Osteoblast (primary cell): ENCODE measurements around the gene SMARCC2. TPM values are rescaled to one million over a fixed set of nuclear protein-coding genes. Genes with fewer than 3 reads are reported as not detected.

ENCODE experiments used
- DNase-seq: peaks from one replicate; pipeline ENCODE4 v3.0.0; 2011; ENCODE audit warnings: low spot score, mixed read lengths; ENCODE audit not compliant: insufficient read length; ENCODE audit errors: missing footprints
- H2AFZ ChIP-seq: 2 replicates; pipeline ENCODE4 v1.6.0; 2011; ENCODE audit warnings: mild to moderate bottlenecking, low read length
- H3K27ac ChIP-seq: 2 replicates; pipeline ENCODE4 v1.5.1; 2011; ENCODE audit warnings: mild to moderate bottlenecking, low read depth, low read length, moderate library complexity
- H3K27me3 ChIP-seq: 2 replicates; pipeline ENCODE4 v1.6.0; 2012; ENCODE audit warnings: mild to moderate bottlenecking, control low read depth, inconsistent platforms, low read length, moderate library complexity; ENCODE audit not compliant: insufficient read depth
- H3K36me3 ChIP-seq: 2 replicates; pipeline ENCODE4 v1.5.1; 2011; ENCODE audit warnings: mild to moderate bottlenecking, low read length, control low read depth, moderate library complexity; ENCODE audit not compliant: insufficient read depth
- H3K4me1 ChIP-seq: 2 replicates; pipeline ENCODE4 v1.5.1; 2011; ENCODE audit warnings: mild to moderate bottlenecking, low read length, control low read depth, moderate library complexity; ENCODE audit not compliant: insufficient read depth
- H3K4me2 ChIP-seq: 2 replicates; pipeline ENCODE4 v1.6.0; 2011; ENCODE audit warnings: mild to moderate bottlenecking, low read length; ENCODE audit not compliant: insufficient read depth
- H3K4me3 ChIP-seq: fragments of 200-600 bp; sonication (generic); 3 replicates; pipeline ENCODE4 v1.5.1; 2012; ENCODE audit warnings: mild to moderate bottlenecking, low read length, inconsistent platforms; ENCODE audit not compliant: insufficient read depth
- H3K79me2 ChIP-seq: 2 replicates; pipeline ENCODE4 v1.6.0; 2012; ENCODE audit warnings: mild to moderate bottlenecking, low read length, control low read depth, inconsistent platforms; ENCODE audit not compliant: insufficient read depth
- H3K9me3 ChIP-seq: 2 replicates; pipeline ENCODE4 v1.5.1; 2011; ENCODE audit warnings: low read depth, low read length, control low read depth
- H4K20me1 ChIP-seq: 2 replicates; pipeline ENCODE4 v1.6.0; 2012; ENCODE audit warnings: mild to moderate bottlenecking, low read length, control low read depth; ENCODE audit not compliant: insufficient read depth
- total RNA-seq: library from RNA; depleted of rRNA; stranded (reverse); fragments of >200 nt; gene quantifications from 2 replicates; pipeline ENCODE4 v1.2.3, GENCODE V29; 2012
- TF ChIP-seq, protein P1 (sequence below): IDR thresholded peaks from 2 replicates; pipeline ENCODE4 v1.5.1; 2011; ENCODE audit warnings: mild to moderate bottlenecking, low read depth, low read length, moderate library complexity; ENCODE audit errors: extremely low read depth

The SMARCC2 gene
- total RNA-seq, 1 donor: 65.9 TPM

DNA sequence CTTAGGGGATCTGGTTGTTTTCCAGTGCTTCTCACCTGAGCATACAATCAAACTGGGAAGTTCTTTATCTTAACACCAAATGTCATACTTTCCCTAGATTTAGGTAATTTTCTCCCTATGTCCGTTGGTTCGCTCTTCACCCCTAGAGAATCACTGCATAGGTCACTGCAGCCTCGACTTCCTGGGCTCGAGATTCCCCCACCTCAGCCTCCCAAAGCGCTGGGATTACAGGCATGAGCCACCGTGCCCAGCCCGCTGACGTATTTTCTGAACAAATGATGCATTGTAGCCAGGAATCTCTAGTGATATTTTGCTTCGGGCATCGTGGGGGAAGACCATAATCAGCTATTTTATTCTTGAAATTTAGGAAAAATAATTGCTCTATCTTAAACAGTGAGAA, 74.0 kb downstream of the SMARCC2 start:
- H3K4me2 ChIP-seq: peak overlapping the region; percentile 99
- no peaks in the 10 kb centered on the region for H3K27me3 ChIP-seq
- peaks cover 42% of the 10 kb centered on the region for H3K36me3 ChIP-seq
- H3K27ac ChIP-seq: peak overlapping the region; percentile 91
- peak overlapping the region; percentile 93 for H2AFZ ChIP-seq
- no peaks in the 10 kb centered on the region for H3K9me3 ChIP-seq
- H3K4me3 ChIP-seq: peak overlapping the region; percentile 85
- TF ChIP-seq, protein P1, sequence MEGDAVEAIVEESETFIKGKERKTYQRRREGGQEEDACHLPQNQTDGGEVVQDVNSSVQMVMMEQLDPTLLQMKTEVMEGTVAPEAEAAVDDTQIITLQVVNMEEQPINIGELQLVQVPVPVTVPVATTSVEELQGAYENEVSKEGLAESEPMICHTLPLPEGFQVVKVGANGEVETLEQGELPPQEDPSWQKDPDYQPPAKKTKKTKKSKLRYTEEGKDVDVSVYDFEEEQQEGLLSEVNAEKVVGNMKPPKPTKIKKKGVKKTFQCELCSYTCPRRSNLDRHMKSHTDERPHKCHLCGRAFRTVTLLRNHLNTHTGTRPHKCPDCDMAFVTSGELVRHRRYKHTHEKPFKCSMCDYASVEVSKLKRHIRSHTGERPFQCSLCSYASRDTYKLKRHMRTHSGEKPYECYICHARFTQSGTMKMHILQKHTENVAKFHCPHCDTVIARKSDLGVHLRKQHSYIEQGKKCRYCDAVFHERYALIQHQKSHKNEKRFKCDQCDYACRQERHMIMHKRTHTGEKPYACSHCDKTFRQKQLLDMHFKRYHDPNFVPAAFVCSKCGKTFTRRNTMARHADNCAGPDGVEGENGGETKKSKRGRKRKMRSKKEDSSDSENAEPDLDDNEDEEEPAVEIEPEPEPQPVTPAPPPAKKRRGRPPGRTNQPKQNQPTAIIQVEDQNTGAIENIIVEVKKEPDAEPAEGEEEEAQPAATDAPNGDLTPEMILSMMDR: no peak
- H4K20me1 ChIP-seq: peaks cover 16% of the 10 kb centered on the region
- peaks cover 21% of the 10 kb centered on the region for H3K79me2 ChIP-seq
- H3K4me1 ChIP-seq: peaks cover 29% of the 10 kb centered on the region
- DNase-seq: peak; percentile 76

DNA sequence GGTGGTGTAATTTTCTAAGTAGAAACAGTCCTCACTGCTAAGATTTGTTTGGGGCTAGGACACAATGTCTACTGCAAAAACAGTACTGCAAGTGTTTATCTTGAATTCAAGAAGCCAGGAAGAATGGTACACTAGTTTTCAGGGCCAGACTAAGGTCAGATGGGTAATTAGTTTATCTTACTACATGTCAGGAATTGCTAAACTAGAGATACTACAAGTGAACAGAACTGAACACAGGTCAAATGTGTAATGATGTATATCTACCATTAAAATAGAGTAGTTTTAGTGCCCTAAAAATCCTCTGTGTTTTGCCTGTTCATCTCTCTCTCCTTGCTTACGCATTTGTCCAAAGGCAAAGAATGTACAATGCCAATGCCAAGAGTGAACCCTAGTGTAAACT, 75.2 kb downstream of the SMARCC2 start:
- Histone ChIP-seq H3K27ac (no peak overlapping the region), H3K27me3 (no peaks in the 10 kb centered on the region), H3K4me1 (peaks cover 17% of the 10 kb centered on the region), H4K20me1 (peaks cover 16% of the 10 kb centered on the region), H3K4me3 (no peak overlapping the region), H3K9me3 (no peaks in the 10 kb centered on the region), H3K79me2 (peaks cover 19% of the 10 kb centered on the region), H3K36me3 (peaks cover 52% of the 10 kb centered on the region), H2AFZ (no peak overlapping the region), H3K4me2 (no peak overlapping the region)
- TF ChIP-seq, protein P1: no peak
- DNase-seq: no peak

Other genes with a start within 250 kb of the SMARCC2 start
- gene PMEL, start 223.4 kb downstream of the SMARCC2 start, total RNA-seq: 0.59 and 0.72 TPM in 2 replicates
- gene CDK2, start 222.7 kb downstream of the SMARCC2 start, total RNA-seq: 13.0 and 13.4 TPM in 2 replicates
- 82.9 and 87.5 TPM in 2 replicates for gene RAB5B, start 215.4 kb downstream of the SMARCC2 start, total RNA-seq
- 12.3 and 13.0 TPM in 2 replicates for gene SUOX, start 192.2 kb downstream of the SMARCC2 start, total RNA-seq
- 1.2 and 2.5 TPM in 2 replicates for gene IKZF4, start 168.4 kb downstream of the SMARCC2 start, total RNA-seq
- 162 and 459 TPM in 2 replicates for gene RPS26, start 147.6 kb downstream of the SMARCC2 start, total RNA-seq
- gene ERBB3, start 109.3 kb downstream of the SMARCC2 start, total RNA-seq: 1.1 and 2.4 TPM in 2 replicates
- 99.0 and 115 TPM in 2 replicates for gene PA2G4, start 84.9 kb downstream of the SMARCC2 start, total RNA-seq
- 1,930 and 2,844 TPM in 2 replicates for gene RPL41, start 72.8 kb downstream of the SMARCC2 start, total RNA-seq
- gene ZC3H10, start 71.2 kb downstream of the SMARCC2 start, total RNA-seq: 9.0 and 10.6 TPM in 2 replicates
- 239 and 304 TPM in 2 replicates for gene ESYT1, start 61.2 kb downstream of the SMARCC2 start, total RNA-seq
- gene MYL6B, start 36.9 kb downstream of the SMARCC2 start, total RNA-seq: 49.8 and 53.9 TPM in 2 replicates
- 848 and 873 TPM in 2 replicates for gene MYL6, start 31.1 kb downstream of the SMARCC2 start, total RNA-seq
- 155 and 159 TPM in 2 replicates for gene RNF41, start 32.4 kb upstream of the SMARCC2 start, total RNA-seq
- gene NABP2, start 34.9 kb upstream of the SMARCC2 start, total RNA-seq: 26.8 and 27.4 TPM in 2 replicates
- not detected in 2 replicates for gene SLC39A5, start 40.6 kb upstream of the SMARCC2 start, total RNA-seq
- 17.7 and 18.8 TPM in 2 replicates for gene ANKRD52, start 68.9 kb upstream of the SMARCC2 start, total RNA-seq
- 10.1 and 14.4 TPM in 2 replicates for gene COQ10A, start 77.5 kb upstream of the SMARCC2 start, total RNA-seq
- gene CS, start 110.8 kb upstream of the SMARCC2 start, total RNA-seq: 106 and 114 TPM in 2 replicates
- 82.5 and 83.7 TPM in 2 replicates for gene CNPY2, start 126.5 kb upstream of the SMARCC2 start, total RNA-seq
- gene PAN2, start 144.5 kb upstream of the SMARCC2 start, total RNA-seq: 10.5 and 19.2 TPM in 2 replicates
- not detected in 2 replicates for gene IL23A, start 149.4 kb upstream of the SMARCC2 start, total RNA-seq
- 567 and 652 TPM in 2 replicates for gene STAT2, start 170.6 kb upstream of the SMARCC2 start, total RNA-seq
- gene APOF, start 173.4 kb upstream of the SMARCC2 start, total RNA-seq: not detected in 2 replicates